HEK293 (cell line): ENCODE measurements around the gene RPRD1A.

ENCODE experiments used
- CTCF ChIP-seq: fragments of 450-650 bp; formaldehyde crosslinking; IDR thresholded peaks from 2 replicates; pipeline ENCODE4 v1.5.1; 2016; ENCODE audit warnings: missing biosample characterization, missing genetic modification characterization
- KLF10 ChIP-seq: fragments of 450-650 bp; IDR thresholded peaks from 2 replicates; pipeline ENCODE4 v1.5.1; 2018; ENCODE audit warnings: missing biosample characterization, mild to moderate bottlenecking, missing genetic modification characterization
- MZF1 ChIP-seq: fragments of 450-650 bp; formaldehyde crosslinking; IDR thresholded peaks from 2 replicates; pipeline ENCODE4 v1.5.1; 2017; ENCODE audit warnings: missing biosample characterization, missing genetic modification characterization, borderline replicate concordance
- SALL2 ChIP-seq: fragments of 450-650 bp; formaldehyde crosslinking; IDR thresholded peaks from 2 replicates; pipeline ENCODE4 v1.5.0; 2017; ENCODE audit warnings: missing biosample characterization, mild to moderate bottlenecking, missing genetic modification characterization, borderline replicate concordance
- TCF7L2 ChIP-seq: IDR thresholded peaks from 2 replicates; pipeline ENCODE4 v1.6.1; 2011; ENCODE audit warnings: low read depth, mild to moderate bottlenecking, inconsistent platforms, low read length, moderate library complexity, borderline replicate concordance
- ZFP3 ChIP-seq: fragments of 450-650 bp; formaldehyde crosslinking; IDR thresholded peaks from 2 replicates; pipeline ENCODE4 v1.5.1; 2016; ENCODE audit warnings: low read depth, missing biosample characterization, missing genetic modification characterization
- ZNF2 ChIP-seq: fragments of 450-650 bp; formaldehyde crosslinking; IDR thresholded peaks from 2 replicates; pipeline ENCODE4 v1.5.1; 2016; ENCODE audit warnings: missing biosample characterization, missing genetic modification characterization
- ZNF266 ChIP-seq: fragments of 450-650 bp; formaldehyde crosslinking; IDR thresholded peaks from 2 replicates; pipeline ENCODE4 v1.5.1; 2016; ENCODE audit warnings: missing biosample characterization, missing genetic modification characterization, low read depth
- ZNF274 ChIP-seq, 2 experiments: fragments of 200-500 bp in 1 of 2; fragments of 450-650 bp in 1 of 2; sonication (Bioruptor generic) in 1 of 2; formaldehyde crosslinking in 1 of 2; IDR thresholded peaks; 2 replicates each; pipeline versions ENCODE4 v1.5.1 to v1.6.1; 2014 to 2016; ENCODE audit warnings: borderline replicate concordance in 1 of 2, inconsistent platforms in 1 of 2, low read length in 1 of 2, missing biosample characterization in 1 of 2, missing genetic modification characterization in 1 of 2
- ZNF426 ChIP-seq: fragments of 450-650 bp; formaldehyde crosslinking; IDR thresholded peaks from 2 replicates; pipeline ENCODE4 v1.5.1; 2017; ENCODE audit warnings: missing biosample characterization, missing genetic modification characterization, mild to moderate bottlenecking, inconsistent platforms, moderate library complexity
- ZNF660 ChIP-seq: fragments of 450-650 bp; IDR thresholded peaks from 2 replicates; pipeline ENCODE4 v1.5.1; 2018; ENCODE audit warnings: missing biosample characterization, mild to moderate bottlenecking, missing genetic modification characterization
- ZNF768 ChIP-seq: fragments of 450-650 bp; formaldehyde crosslinking; IDR thresholded peaks from 2 replicates; pipeline ENCODE4 v1.5.1; 2018; ENCODE audit warnings: missing biosample characterization, mild to moderate bottlenecking, missing genetic modification characterization
- ZNF777 ChIP-seq: fragments of 450-650 bp; formaldehyde crosslinking; IDR thresholded peaks from 2 replicates; pipeline ENCODE4 v1.5.1; 2017; ENCODE audit warnings: missing biosample characterization, missing genetic modification characterization, borderline replicate concordance
- ZNF843 ChIP-seq: fragments of 450-650 bp; formaldehyde crosslinking; IDR thresholded peaks from 2 replicates; pipeline ENCODE4 v1.5.1; 2016; ENCODE audit warnings: missing biosample characterization, missing genetic modification characterization

GRCh38 chr18:36017232-36017631 is 50.1 kb downstream of the RPRD1A start:
- TF ChIP-seq ZNF426 (tag by site-specific recombination) (no peak), ZFP3 (tag by site-specific recombination) (no peak), CTCF (tag by site-specific recombination) (no peak), ZNF2 (tag by site-specific recombination) (no peak), ZNF660 (no peak), ZNF768 (no peak), ZNF266 (tag by site-specific recombination) (no peak), MZF1 (no peak), TCF7L2 (no peak), ZNF274 (IDR thresholded peaks at IDR 0.05; ENCODE audit: low read length) (no peak), ZNF274 (tag by site-specific recombination; IDR thresholded peaks at IDR 0.05; ENCODE audit: borderline replicate concordance) (no peak), ZNF777 (tag by site-specific recombination) (no peak), ZNF843 (tag by site-specific recombination) (no peak), SALL2 (tag by site-specific recombination) (no peak), KLF10 (no peak)
